HG02642 (cell line): Measurements from ENCODE around the gene KCNQ2.

Experiments used
- ATAC-seq: cut with Tn5 transposase; IDR thresholded peaks from one replicate; pipeline ENCODE4 v1.9.1; 2021; ENCODE audit warnings: mild to moderate bottlenecking; ENCODE audit not compliant: unreplicated experiment, poor library complexity

KCNQ2 gene

GRCh38 chr20:63441136-63442099 is 31.0 kb downstream of the KCNQ2 start:
- no peak for ATAC-seq

- ATAC-seq, result no peak
Measured at GRCh38 chr20:63440366-63440955, 32.0 kb downstream of the KCNQ2 start.

- ATAC-seq, result no peak
Measured at GRCh38 chr20:63439866-63440265, 32.6 kb downstream of the KCNQ2 start.

GRCh38 chr20:63438121-63438520 is 34.3 kb downstream of the KCNQ2 start:
- no peak for ATAC-seq

GRCh38 chr20:63435552-63435951 is 36.9 kb downstream of the KCNQ2 start:
- no peak for ATAC-seq

GRCh38 chr20:63434599-63435378 is 37.7 kb downstream of the KCNQ2 start:
- ATAC-seq, result no peak

GRCh38 chr20:63433756-63434531 is 38.5 kb downstream of the KCNQ2 start:
- ATAC-seq, result no peak

GRCh38 chr20:63433351-63433750 is 39.1 kb downstream of the KCNQ2 start:
- ATAC-seq, result no peak

- no peak for ATAC-seq
Measured at GRCh38 chr20:63432577-63433325, 39.7 kb downstream of the KCNQ2 start.

GRCh38 chr20:63431944-63432343 is 40.5 kb downstream of the KCNQ2 start:
- no peak for ATAC-seq

- ATAC-seq, result no peak
Measured at GRCh38 chr20:63430891-63431290, 41.6 kb downstream of the KCNQ2 start.

GRCh38 chr20:63429992-63430391 is 42.5 kb downstream of the KCNQ2 start:
- no peak for ATAC-seq

GRCh38 chr20:63428906-63429575 is 43.4 kb downstream of the KCNQ2 start:
- ATAC-seq, result no peak

- ATAC-seq, result no peak
Measured at GRCh38 chr20:63427724-63428330, 44.6 kb downstream of the KCNQ2 start.

GRCh38 chr20:63427206-63427605 is 45.2 kb downstream of the KCNQ2 start:
- ATAC-seq, result no peak

GRCh38 chr20:63425846-63426485 is 46.5 kb downstream of the KCNQ2 start:
- ATAC-seq, result no peak

- ATAC-seq, result no peak
Measured at GRCh38 chr20:63424613-63425012, 47.8 kb downstream of the KCNQ2 start.

- no peak for ATAC-seq
Measured at GRCh38 chr20:63423751-63424150, 48.7 kb downstream of the KCNQ2 start.
